ENCODE data around the gene UGT1A3. TPM values are rescaled to one million over a fixed set of nuclear protein-coding genes. Genes with fewer than 3 reads are reported as not detected.

Gene UGT1A3
- total and polyA plus RNA-seq, 4 donors = 7.0 to 61.6 (median 18.2) TPM; not detected in 1

DNA sequence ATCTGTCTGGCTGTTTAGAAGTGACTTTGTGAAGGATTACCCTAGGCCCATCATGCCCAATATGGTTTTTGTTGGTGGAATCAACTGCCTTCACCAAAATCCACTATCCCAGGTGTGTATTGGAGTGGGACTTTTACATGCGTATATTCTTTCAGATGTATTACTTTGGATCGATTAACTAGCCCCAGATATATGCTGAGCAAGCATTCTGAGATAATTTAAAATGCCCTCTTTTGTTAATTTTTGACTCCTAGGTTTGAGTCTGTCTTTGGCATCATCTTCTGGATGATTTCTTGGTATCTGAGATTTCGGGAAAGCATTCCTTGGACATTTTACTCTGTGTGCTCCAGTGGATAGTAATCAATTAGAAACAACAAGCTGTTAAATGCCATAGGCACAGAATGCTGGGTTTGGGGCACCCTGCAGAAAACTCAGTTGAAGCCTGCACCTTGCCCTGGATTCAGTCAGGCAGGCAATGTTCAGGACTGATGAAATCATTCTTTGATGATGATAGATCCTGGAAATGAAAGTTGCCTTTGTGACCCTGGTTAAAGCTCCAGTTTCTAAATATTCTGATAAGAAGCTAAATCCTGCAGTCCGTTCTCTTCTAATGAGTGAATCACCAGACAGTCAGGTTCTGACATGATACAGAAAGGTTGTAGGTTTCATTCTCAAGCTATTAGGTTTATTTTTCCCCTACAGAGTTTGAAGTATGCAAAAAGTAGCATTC, 32.4 kb downstream of the UGT1A3 start:
- 38% methylated on average over 4 of the region's 4 CpGs for WGBS
- DNase-seq (ENCODE audit: low spot score) = no peak
- TF ChIP-seq EGR1 (IDR thresholded peaks at IDR 0.05; ENCODE audit: low read depth in 2 of 2) = peak in 1 of 2 donors; percentile 37
- TF ChIP-seq NR2F2 (IDR thresholded peaks at IDR 0.05) = peak; percentile 9
- TF ChIP-seq, protein P1, sequence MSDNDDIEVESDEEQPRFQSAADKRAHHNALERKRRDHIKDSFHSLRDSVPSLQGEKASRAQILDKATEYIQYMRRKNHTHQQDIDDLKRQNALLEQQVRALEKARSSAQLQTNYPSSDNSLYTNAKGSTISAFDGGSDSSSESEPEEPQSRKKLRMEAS (IDR thresholded peaks at IDR 0.05) = no peak
- TF ChIP-seq, protein P2, sequence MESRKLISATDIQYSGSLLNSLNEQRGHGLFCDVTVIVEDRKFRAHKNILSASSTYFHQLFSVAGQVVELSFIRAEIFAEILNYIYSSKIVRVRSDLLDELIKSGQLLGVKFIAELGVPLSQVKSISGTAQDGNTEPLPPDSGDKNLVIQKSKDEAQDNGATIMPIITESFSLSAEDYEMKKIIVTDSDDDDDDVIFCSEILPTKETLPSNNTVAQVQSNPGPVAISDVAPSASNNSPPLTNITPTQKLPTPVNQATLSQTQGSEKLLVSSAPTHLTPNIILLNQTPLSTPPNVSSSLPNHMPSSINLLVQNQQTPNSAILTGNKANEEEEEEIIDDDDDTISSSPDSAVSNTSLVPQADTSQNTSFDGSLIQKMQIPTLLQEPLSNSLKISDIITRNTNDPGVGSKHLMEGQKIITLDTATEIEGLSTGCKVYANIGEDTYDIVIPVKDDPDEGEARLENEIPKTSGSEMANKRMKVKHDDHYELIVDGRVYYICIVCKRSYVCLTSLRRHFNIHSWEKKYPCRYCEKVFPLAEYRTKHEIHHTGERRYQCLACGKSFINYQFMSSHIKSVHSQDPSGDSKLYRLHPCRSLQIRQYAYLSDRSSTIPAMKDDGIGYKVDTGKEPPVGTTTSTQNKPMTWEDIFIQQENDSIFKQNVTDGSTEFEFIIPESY (IDR thresholded peaks at IDR 0.05) = peak; percentile 23
- TF ChIP-seq HNF4G (IDR thresholded peaks at IDR 0.05) = peak; percentile 51
- TF ChIP-seq RAD21 (IDR thresholded peaks at IDR 0.05) = peak; percentile 25 to 42
- peak; percentile 78 to 80 for TF ChIP-seq JUND (IDR thresholded peaks at IDR 0.05)
- TF ChIP-seq, protein P3, sequence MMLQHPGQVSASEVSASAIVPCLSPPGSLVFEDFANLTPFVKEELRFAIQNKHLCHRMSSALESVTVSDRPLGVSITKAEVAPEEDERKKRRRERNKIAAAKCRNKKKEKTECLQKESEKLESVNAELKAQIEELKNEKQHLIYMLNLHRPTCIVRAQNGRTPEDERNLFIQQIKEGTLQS (IDR thresholded peaks at IDR 0.05) = peak; percentile 88
- TF ChIP-seq YY1 (IDR thresholded peaks at IDR 0.05) = no peak
- TF ChIP-seq GABPA (IDR thresholded peaks at IDR 0.05 in 1 of 2, conservative IDR thresholded peaks at IDR 0.05 in 1 of 2) = no peak
- TF ChIP-seq, protein P4, sequence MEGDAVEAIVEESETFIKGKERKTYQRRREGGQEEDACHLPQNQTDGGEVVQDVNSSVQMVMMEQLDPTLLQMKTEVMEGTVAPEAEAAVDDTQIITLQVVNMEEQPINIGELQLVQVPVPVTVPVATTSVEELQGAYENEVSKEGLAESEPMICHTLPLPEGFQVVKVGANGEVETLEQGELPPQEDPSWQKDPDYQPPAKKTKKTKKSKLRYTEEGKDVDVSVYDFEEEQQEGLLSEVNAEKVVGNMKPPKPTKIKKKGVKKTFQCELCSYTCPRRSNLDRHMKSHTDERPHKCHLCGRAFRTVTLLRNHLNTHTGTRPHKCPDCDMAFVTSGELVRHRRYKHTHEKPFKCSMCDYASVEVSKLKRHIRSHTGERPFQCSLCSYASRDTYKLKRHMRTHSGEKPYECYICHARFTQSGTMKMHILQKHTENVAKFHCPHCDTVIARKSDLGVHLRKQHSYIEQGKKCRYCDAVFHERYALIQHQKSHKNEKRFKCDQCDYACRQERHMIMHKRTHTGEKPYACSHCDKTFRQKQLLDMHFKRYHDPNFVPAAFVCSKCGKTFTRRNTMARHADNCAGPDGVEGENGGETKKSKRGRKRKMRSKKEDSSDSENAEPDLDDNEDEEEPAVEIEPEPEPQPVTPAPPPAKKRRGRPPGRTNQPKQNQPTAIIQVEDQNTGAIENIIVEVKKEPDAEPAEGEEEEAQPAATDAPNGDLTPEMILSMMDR (IDR thresholded peaks at IDR 0.05; ENCODE audit: low read depth, low read length, missing input control) = no peak
- peak; percentile 96 for TF ChIP-seq SP1 (IDR thresholded peaks at IDR 0.05)
- TF ChIP-seq RXRA (IDR thresholded peaks at IDR 0.05) = peak; percentile 95
- TF ChIP-seq FOXA2 (IDR thresholded peaks at IDR 0.05) = peak; percentile 18
- TF ChIP-seq, protein P5, sequence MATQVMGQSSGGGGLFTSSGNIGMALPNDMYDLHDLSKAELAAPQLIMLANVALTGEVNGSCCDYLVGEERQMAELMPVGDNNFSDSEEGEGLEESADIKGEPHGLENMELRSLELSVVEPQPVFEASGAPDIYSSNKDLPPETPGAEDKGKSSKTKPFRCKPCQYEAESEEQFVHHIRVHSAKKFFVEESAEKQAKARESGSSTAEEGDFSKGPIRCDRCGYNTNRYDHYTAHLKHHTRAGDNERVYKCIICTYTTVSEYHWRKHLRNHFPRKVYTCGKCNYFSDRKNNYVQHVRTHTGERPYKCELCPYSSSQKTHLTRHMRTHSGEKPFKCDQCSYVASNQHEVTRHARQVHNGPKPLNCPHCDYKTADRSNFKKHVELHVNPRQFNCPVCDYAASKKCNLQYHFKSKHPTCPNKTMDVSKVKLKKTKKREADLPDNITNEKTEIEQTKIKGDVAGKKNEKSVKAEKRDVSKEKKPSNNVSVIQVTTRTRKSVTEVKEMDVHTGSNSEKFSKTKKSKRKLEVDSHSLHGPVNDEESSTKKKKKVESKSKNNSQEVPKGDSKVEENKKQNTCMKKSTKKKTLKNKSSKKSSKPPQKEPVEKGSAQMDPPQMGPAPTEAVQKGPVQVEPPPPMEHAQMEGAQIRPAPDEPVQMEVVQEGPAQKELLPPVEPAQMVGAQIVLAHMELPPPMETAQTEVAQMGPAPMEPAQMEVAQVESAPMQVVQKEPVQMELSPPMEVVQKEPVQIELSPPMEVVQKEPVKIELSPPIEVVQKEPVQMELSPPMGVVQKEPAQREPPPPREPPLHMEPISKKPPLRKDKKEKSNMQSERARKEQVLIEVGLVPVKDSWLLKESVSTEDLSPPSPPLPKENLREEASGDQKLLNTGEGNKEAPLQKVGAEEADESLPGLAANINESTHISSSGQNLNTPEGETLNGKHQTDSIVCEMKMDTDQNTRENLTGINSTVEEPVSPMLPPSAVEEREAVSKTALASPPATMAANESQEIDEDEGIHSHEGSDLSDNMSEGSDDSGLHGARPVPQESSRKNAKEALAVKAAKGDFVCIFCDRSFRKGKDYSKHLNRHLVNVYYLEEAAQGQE (IDR thresholded peaks at IDR 0.05) = peak; percentile 47
- TF ChIP-seq FOXA1 (IDR thresholded peaks at IDR 0.05) = peak; percentile 43
- peak; percentile 96 for TF ChIP-seq TAF1 (conservative IDR thresholded peaks at IDR 0.05)
- peak; percentile 90 to 96 for TF ChIP-seq HNF4A (conservative IDR thresholded peaks at IDR 0.05)
- no peaks in the 10 kb centered on the region for H3K36me3 ChIP-seq (ENCODE audit: control insufficient read depth in 4 of 4, insufficient read depth in 3 of 4, low read depth in 1 of 4, low read length in 3 of 4)
- peaks cover 7 to 58% (median 27%) of the 10 kb centered on the region in 4 donors for H3K4me1 ChIP-seq (ENCODE audit: control insufficient read depth in 4 of 4, insufficient read depth in 4 of 4, low read length in 3 of 4)
- H3K4me3 ChIP-seq (ENCODE audit: low read depth in 1 of 3, low read length in 3 of 3) = peak overlapping the region; percentile 46 to 86 (median 73)
- no peaks in the 10 kb centered on the region for H3K9me3 ChIP-seq (ENCODE audit: control insufficient read depth in 4 of 4, low read length in 3 of 4)
- no peaks in the 10 kb centered on the region for H3K27me3 ChIP-seq (ENCODE audit: control insufficient read depth in 4 of 4, insufficient read depth in 4 of 4, low read length in 3 of 4)
- H3K9ac ChIP-seq (ENCODE audit: low read depth in 1 of 2, low read length in 2 of 2) = peak overlapping the region; percentile 34 to 99
- peak overlapping the region; percentile 85 to 94 for H3K27ac ChIP-seq (ENCODE audit: low read depth in 1 of 2, low read length in 2 of 2)

Data from liver (tissue), 9 donors.